ENCODE measurements around the gene SMAD2.
A peak's percentile ranks its signal among the peaks of the same experiment; 100 is the strongest.
"Not testable (repeated sequence)": the region's sequence is repeated elsewhere in the genome, so short reads cannot be mapped to it uniquely, and the experiment has no call there.

The SMAD2 gene

GRCh38 chr18:47930199-47930930, at the start of gene SMAD2:
Gene SMAD2 (minus strand): TSS chr18:47930659. CDS start chr18:47896756, 33,903 bp downstream.
- DNase-seq = peak; percentile 66 to 71

- no peak for DNase-seq
These were observed 49.2 kb upstream of the SMAD2 start for GRCh38 chr18:47979611-47980200.

GRCh38 chr18:47978603-47979002, 48.1 kb upstream of the SMAD2 start:
- DNase-seq = no peak

GRCh38 chr18:47978141-47978540, 47.7 kb upstream of the SMAD2 start:
- DNase-seq = no peak

GRCh38 chr18:47975701-47976100, 45.2 kb upstream of the SMAD2 start:
- no peak for DNase-seq

- no peak for DNase-seq
These were observed 44.6 kb upstream of the SMAD2 start for GRCh38 chr18:47975105-47975504.

GRCh38 chr18:47970664-47971531, 40.4 kb upstream of the SMAD2 start:
- DNase-seq = no peak

- DNase-seq = no peak
These were observed 39.4 kb upstream of the SMAD2 start for GRCh38 chr18:47969816-47970215.

- no peak for DNase-seq
These were observed 38.3 kb upstream of the SMAD2 start for GRCh38 chr18:47968721-47969120.

- DNase-seq = no peak
These were observed 37.7 kb upstream of the SMAD2 start for GRCh38 chr18:47968006-47968676.

GRCh38 chr18:47964053-47964452, 33.6 kb upstream of the SMAD2 start:
- no peak for DNase-seq

- DNase-seq = not testable (repeated sequence)
These were observed 30.5 kb upstream of the SMAD2 start for GRCh38 chr18:47961003-47961402.

GRCh38 chr18:47953471-47953931, 23.0 kb upstream of the SMAD2 start:
- DNase-seq = no peak

- no peak for DNase-seq
These were observed 20.1 kb upstream of the SMAD2 start for GRCh38 chr18:47950511-47950910.

GRCh38 chr18:47949202-47949601, 18.7 kb upstream of the SMAD2 start:
- DNase-seq = no peak

GRCh38 chr18:47946889-47947288, 16.4 kb upstream of the SMAD2 start:
- DNase-seq = no peak

GRCh38 chr18:47944972-47945852, 14.8 kb upstream of the SMAD2 start:
- DNase-seq = no peak

- DNase-seq = no peak
These were observed 6.5 kb upstream of the SMAD2 start for GRCh38 chr18:47936952-47937351.

GRCh38 chr18:47935321-47936055, 5.0 kb upstream of the SMAD2 start:
- DNase-seq = no peak

GRCh38 chr18:47932603-47933002, 2.1 kb upstream of the SMAD2 start:
- no peak for DNase-seq

GRCh38 chr18:47932190-47932589, 1.7 kb upstream of the SMAD2 start:
- DNase-seq = no peak

Data from stimulated activated CD4-positive, alpha-beta T cell treated with anti-CD3 and anti-CD28 coated beads, Interleukin-2, amount 100 ng/mL, for 48 hours (primary cell).